Kidney epithelial cell (primary cell): ENCODE data around the gene POU2F2. TPM values are rescaled to one million over a fixed set of nuclear protein-coding genes. Genes with fewer than 3 reads are reported as not detected.

Source experiments
- DNase-seq: peaks from one replicate; pipeline ENCODE4 v3.0.0-alpha.2; 2010; ENCODE audit warnings: low read depth
- H3K27me3 ChIP-seq: 2 replicates; pipeline ENCODE4 v1.6.0; 2011; ENCODE audit warnings: low read length; ENCODE audit not compliant: control insufficient read depth, insufficient read depth
- H3K36me3 ChIP-seq: 2 replicates; pipeline ENCODE4 v1.5.1; 2011; ENCODE audit warnings: low read length; ENCODE audit not compliant: control insufficient read depth, insufficient read depth
- H3K4me3 ChIP-seq: 2 replicates; pipeline ENCODE4 v1.5.1; 2011; ENCODE audit warnings: low read depth, mild to moderate bottlenecking, control low read depth, low read length
- CTCF ChIP-seq: IDR thresholded peaks from 2 replicates; pipeline ENCODE4 v1.5.1; 2011; ENCODE audit warnings: mild to moderate bottlenecking, moderate library complexity, low read length, control low read depth, inconsistent platforms; ENCODE audit not compliant: insufficient read depth, poor library complexity, severe bottlenecking
- total RNA-seq: library from RNA; depleted of rRNA; stranded (reverse); fragments of >200 nt; gene quantifications from 2 replicates; pipeline ENCODE4 v1.2.3, GENCODE V29; 2015

The POU2F2 gene
- total RNA-seq, 1 donor from 2014 or later: 2.3 TPM

GRCh38 chr19:42152910-42153671 is 20.8 kb upstream of the POU2F2 start:
- DNase-seq: no peak
- no peak for TF ChIP-seq CTCF
- H3K4me3 ChIP-seq: no peak overlapping the region
- peaks cover 76% of the 10 kb centered on the region for H3K27me3 ChIP-seq
- no peaks in the 10 kb centered on the region for H3K36me3 ChIP-seq

GRCh38 chr19:42151782-42152684 is 19.8 kb upstream of the POU2F2 start:
- no peak overlapping the region for H3K4me3 ChIP-seq
- peaks cover 79% of the 10 kb centered on the region for H3K27me3 ChIP-seq
- no peak for DNase-seq
- H3K36me3 ChIP-seq: no peaks in the 10 kb centered on the region
- no peak for TF ChIP-seq CTCF

GRCh38 chr19:42150911-42151361 is 18.7 kb upstream of the POU2F2 start:
- Histone ChIP-seq H3K36me3 (no peaks in the 10 kb centered on the region), H3K27me3 (peaks cover 72% of the 10 kb centered on the region), H3K4me3 (no peak overlapping the region)
- TF ChIP-seq CTCF: no peak
- no peak for DNase-seq

- TF ChIP-seq CTCF: no peak
- peaks cover 67% of the 10 kb centered on the region for H3K27me3 ChIP-seq
- DNase-seq: no peak
- no peaks in the 10 kb centered on the region for H3K36me3 ChIP-seq
- H3K4me3 ChIP-seq: no peak overlapping the region
These were observed 18.1 kb upstream of the POU2F2 start for GRCh38 chr19:42150364-42150763.

GRCh38 chr19:42149447-42150202 is 17.4 kb upstream of the POU2F2 start:
- no peak for DNase-seq
- TF ChIP-seq CTCF: no peak
- Histone ChIP-seq H3K27me3 (peaks cover 62% of the 10 kb centered on the region), H3K4me3 (no peak overlapping the region), H3K36me3 (no peaks in the 10 kb centered on the region)
